Measurements from ENCODE around the gene KIF26B.

The KIF26B gene

DNA sequence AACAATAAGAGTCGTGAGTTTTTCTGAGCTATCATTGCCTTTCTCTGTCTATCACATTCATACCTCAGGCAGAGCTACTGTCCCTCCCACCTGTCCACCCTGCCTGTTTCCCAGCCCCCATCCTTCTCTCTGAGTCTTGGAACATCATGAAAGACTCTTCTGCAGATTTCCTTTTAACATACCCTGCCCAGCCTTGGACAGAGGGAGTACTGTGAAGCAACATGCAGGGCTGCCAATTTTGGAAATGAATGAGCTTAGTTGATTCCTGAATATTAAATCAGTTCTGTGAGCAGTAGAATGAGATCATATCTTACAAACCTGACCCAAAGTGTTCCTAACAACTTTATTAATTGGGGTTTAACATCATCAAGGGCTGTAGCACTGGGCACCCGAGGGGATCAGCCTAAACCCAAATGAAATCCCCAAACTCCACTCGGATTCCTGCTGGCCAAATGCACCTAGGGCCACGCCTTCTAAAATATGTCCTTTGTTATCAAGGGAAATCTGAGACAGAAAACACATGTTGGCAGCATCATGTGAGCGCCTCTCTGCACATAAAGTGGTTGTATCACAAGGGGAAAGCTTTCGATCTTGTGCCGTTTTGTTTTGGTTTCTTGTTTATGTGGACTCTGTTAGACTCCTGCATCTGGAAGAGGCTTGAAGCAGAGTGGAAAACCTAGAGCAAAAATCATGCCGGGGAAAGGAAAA lies 357.6 kb downstream of the KIF26B start:
- DNase-seq (ENCODE audit: low read depth), result no peak

DNA sequence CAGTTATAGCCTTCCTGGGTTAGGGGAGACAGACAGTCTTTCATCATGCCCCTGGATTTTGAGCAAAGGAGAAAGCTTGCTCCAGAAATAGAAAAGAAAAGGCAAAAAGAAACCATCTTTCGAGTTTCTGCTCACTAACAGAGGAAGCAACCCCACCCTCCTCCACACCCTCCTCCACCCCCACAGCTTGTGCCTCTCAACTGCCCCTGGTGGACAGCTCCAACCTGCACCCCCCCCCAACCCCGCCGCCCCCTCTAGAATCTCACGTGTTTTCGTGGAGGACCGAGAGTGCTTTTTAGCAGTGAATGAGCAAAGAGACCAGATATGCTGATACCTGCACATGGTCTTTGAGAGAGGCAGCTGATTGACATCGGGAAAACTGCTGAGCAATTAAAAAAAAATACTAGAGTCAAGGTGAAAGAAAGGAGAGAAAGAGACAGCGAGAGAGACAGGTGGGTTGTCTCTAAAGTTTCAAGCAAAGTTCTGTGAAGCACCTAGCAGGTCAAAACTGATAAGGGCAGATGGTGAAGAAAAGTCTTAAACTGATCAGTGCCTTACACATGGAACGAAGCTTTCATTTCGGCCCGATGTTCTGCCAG lies 358.3 kb downstream of the KIF26B start:
- no peak for DNase-seq (ENCODE audit: low read depth)

DNA sequence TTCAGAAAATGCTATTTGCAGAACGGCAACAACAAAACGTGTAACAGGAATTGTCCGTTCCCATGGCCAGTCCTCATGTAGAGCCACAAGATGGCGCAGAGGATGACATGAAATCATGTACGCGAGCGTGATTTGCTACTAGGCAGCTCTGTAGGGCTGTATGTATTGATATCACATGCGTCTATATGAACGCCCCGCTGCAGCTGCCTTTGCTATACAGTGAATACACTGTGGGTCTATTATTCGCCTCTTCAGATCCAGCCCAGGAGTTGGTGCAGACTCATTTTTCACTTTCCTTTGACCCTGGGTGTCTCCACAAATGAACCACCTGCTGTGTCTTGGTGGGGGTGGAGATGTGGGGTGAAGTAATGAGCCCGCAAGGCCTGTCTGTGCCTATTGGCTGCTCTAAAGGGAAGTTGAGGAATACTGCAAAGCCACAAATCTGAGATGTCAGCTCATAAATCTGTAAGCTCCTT lies 361.5 kb downstream of the KIF26B start:
- peak; percentile 12 for DNase-seq (ENCODE audit: low read depth)

DNA sequence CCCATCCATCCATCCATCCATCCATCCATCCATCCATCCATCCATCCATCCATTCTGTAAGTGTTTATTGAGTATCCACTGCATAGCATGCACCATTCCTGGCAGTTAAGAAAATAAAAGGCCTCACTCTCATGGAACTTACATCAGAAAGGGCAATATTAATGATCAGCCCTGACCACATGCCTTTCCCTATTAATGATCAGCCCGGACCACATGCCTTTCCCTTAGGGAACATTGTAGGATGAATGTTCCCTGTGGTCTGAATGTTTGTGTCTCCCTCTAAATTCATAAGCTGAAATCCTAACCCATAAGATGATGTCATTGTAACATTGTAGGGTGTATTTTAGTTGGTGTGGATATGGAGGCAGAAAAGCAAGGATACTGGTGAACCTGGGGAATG lies 365.8 kb downstream of the KIF26B start:
- DNase-seq (ENCODE audit: low read depth), result no peak

DNA sequence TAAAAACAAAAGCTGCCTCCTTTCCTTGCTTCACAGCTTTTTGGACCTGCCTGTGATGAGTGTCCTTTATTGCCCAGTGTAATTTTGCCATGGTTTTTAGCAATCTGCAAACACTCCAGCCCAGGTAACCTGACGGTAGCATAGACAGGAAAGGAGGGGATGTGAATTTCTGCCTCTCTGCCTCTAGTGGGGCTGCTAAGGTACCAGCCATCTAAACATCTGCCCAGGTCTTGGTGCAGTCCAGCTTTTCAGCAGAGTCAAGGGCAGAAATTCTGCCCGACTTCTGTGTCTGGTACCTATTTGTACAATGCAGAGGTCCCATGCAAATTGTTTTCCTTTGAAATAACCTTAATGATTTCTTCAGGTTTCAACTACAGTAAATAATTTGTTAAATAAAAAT lies 371.4 kb downstream of the KIF26B start:
- DNase-seq (ENCODE audit: low read depth), result no peak

DNA sequence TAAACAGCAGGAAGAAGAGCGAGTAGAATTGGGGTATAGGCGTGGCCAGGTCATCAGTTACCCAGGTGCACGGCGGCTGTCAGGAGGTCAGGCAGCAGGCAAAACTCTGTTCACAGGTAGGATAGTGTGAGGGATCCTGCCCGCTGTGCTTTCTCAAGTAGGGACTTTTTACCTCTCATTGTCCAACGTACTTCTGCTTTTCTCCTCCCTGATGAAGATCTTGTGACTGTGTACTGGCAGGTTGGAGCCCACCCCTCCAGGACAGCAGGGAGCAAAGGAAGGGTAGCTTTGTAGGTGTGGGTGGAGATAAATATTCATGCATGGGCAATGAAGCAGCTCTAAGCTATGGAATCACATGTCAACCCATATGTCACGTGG lies 373.5 kb downstream of the KIF26B start:
- DNase-seq (ENCODE audit: low read depth), result no peak

DNA sequence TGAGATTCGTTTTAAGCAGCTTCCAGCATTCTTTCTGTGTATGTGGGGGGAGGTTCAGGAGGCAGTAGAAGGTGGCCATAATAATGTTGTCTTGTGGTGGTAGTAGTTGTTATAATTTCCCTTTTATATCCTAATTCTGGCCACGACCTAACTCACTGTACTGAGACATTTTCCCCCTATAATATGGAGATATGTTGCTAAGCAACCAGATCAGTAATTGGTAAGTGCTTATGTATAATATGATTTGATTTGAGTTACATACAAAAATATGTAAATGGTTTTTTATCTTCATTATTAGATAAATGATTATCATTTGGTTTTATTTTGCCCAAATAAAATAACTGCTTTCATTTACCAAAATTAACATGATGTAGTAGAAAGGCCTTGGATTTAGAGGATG lies 376.2 kb downstream of the KIF26B start:
- DNase-seq (ENCODE audit: low read depth), result no peak

DNA sequence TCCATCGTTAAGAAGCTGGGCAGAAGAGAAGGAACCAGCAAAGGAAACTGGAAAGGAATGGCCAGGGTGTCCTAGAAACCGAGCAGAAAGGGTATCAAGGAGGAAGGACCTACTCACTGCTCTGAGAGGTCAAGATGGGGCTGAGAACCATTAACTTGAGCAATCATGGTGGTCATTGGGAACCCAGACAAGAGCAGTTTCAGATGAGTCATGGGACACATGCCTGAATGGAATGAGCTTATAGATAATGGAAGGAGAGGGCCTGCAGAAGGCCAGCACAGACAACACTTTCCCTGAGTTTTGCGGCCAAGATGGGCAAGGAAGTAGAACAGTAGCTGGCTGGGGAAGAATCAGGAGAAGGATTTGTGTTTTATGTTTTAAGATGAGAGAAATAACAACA lies 383.2 kb downstream of the KIF26B start:
- DNase-seq (ENCODE audit: low read depth), result no peak

DNA sequence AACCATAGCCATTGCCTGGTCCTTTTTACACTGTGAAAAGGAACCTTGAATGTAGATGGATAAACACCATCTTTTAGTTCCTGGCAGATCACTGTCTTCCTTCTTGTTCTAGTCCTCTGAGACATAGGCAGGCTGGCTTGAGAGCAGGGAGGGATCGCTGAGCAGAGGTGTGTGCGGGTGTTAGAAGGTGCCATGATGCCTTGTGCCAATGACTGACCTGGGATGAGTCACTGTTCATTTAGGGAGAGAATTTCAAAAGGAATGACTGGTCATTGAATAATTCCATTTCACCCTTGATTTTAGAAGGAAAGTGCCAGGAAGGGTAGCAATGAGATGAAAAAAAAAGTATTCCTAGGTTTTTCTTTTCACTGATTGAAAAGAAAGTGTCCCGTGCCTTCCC lies 383.9 kb downstream of the KIF26B start:
- no peak for DNase-seq (ENCODE audit: low read depth)

DNA sequence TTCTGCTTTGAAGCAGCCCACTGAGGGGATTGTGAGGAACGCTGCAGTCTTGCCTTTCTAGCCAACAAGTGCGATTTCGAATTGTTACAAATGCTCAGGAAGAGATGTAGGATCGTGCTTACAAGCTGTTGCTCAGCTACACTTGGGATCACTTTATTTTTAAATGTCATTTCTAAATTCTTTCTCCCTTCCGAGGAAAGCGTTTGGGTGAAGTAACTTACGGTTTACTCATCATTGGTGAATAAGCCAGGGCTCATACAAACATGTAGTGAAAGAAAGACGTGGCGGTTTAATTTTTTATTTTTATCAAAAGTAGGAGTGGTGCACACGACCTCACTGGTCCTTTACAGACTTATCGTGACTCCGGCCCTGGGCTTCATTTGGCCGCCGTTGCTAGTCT lies 386.6 kb downstream of the KIF26B start:
- DNase-seq (ENCODE audit: low read depth), result no peak

DNA sequence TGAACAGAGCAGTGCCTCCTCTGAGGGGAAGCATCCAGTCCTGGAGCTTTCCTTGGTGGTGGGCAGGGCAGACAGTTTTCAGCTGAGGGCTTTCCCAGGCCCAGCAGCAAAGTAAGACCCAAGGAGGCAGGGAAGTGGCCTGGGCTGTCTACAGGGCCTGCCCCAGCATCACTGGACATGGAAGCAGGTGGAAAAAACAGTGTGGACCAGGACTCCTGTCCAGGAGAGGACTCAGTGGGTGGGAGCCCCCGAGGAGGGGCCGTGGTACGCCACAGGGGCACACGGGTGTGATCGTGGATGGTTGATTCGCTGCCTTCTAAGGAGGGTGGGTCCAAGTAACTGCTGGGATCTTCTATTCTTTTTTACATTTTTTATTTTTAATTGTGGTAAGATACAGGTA lies 387.6 kb downstream of the KIF26B start:
- DNase-seq (ENCODE audit: low read depth), result no peak

DNA sequence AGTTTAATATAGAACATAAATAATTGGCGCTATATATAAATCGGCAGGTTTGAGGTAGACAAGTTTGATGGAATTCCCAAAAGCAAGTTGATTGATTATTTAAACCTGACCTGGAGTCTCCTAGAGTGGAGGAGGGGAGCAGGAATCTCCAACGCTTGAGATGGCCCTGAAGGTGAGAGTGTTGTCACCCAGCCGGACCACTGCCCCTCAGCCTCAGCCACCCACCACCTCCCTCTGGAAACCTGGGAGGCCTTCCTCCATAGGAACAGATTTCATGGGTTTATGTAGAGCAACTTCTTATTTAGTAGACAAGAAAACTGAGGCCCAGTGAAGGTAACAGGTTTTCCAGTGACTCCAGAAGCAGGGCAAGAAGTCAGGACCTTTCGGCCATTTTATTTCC lies 389.5 kb downstream of the KIF26B start:
- no peak for DNase-seq (ENCODE audit: low read depth)

DNA sequence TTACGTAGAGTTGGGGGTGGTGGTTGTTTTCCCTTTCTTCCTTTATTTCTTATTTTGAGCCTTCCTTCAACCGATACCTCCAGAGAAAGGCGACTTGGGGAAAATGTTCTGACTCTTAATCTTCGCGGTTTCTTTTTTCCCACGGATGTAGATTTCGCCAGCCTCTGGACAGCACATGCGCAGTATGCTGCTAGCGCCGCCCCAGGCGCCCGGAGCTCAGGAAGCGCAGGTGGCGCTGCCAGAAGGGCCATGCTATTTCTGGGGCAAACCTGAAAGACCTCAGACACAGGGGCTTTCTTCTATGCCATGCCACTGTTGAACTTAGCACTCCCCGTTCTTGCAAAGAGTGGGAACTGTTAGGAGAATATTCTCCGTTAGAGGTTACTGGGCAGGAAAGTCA lies 392.1 kb downstream of the KIF26B start:
- no peak for DNase-seq (ENCODE audit: low read depth)

DNA sequence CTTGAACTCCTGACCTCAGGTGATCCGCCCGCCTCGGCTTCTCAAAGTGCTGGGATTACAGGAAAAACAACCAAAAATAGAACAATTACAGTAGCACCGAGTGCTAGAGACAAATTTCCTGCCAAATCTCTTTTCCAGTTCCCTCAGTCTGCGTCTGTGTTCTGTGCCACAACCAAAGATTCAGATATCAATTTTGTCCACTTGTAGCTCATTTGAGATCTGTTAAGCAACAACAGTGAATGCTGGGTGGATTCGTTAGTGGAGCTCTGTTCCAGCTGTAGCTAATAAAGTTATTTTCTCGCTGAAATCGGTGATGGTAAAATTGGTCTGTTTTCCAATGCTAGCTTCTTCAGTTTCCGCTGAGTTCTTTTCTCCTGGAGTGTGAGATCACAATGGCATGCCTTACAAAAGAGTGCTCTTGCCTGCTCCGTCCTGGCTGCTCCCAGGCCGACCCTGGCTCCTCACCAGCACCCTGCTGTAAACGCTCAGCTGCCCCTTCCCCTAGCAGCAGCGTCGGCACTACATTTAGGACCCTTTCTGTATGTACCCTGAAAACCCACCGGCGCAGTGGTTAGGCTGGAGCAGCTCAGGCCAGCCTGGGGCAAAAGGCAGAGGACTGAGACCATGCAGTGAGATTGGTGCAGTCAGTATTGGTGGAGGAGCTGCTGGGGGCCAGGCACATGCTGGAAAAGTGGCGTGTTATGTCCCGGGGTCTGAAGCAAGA lies 395.4 kb downstream of the KIF26B start:
- DNase-seq (ENCODE audit: low read depth), result no peak

DNA sequence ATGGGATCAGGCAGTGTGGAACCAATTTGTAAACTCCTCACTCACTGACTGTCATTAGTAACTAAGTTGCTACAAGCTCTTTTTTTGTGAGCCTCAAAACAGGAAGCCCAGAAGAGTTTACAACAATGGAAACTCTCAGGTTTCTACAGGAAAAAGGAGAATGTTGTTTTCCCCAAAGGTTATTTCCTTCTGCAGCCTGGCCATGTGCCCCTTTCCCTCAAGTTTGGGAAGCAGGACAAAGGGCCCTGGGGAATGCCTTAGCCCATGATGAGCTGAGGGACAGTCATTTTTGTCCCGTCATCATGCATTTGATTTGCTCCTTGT lies 395.9 kb downstream of the KIF26B start:
- DNase-seq (ENCODE audit: low read depth), result no peak

DNA sequence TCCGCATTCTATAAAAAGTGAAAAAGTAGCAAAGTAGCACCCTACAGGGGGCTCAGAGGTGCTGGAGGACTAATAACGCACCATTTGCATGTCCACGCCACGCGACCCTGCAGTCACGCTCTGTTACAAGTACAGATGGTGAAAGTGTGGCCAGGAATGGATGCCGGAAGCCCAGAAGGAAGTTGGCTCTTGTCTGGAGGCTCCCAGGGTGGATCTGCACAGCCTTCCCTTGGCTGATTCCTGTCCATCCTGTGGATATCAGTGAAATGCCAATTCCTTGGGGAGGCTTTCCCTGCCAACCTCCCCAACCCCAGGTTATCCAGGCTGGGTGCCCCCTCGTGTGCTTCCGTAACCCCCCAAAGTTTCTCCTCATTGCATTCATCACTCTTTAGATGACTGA lies 396.8 kb downstream of the KIF26B start:
- DNase-seq (ENCODE audit: low read depth), result no peak

DNA sequence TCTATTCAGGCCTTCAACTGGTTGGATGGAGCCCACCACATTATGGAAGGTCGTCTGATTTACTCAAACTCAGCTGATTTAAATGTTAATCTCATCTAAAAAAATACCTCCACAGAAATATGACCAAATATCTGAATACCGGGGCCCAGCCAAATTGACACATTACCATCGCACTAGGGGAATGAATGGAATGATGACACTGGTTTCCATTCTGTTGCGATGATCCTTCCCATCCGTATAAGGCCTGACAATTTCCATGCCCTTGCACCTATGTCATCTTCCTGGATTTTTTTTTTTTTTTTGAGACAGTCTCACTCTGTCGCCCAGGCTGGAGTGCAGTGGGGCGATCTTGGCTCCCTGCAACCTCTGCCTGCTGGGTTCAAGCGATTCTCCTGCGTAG lies 397.5 kb downstream of the KIF26B start:
- no peak for DNase-seq (ENCODE audit: low read depth)

DNA sequence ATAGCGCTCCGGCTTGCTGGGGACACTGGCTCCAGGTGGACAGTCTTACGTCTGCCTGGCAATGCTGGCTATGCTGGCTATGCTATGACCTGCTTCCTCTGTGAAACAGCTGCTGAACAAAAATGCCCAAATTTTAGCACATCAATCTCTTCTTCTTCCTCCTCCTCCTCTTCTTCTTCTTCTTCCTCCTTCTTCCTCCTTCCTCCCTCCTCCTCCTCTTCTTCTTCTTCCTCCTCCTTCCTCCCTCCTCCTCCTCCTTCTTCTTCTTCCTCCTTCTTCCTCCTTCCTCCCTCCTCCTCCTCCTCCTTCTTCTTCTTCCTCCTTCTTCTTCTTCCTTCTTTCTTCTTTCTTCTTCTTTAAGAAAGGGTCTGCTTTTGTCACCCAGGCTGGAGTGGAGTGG lies 401.3 kb downstream of the KIF26B start:
- DNase-seq (ENCODE audit: low read depth), result no peak

DNA sequence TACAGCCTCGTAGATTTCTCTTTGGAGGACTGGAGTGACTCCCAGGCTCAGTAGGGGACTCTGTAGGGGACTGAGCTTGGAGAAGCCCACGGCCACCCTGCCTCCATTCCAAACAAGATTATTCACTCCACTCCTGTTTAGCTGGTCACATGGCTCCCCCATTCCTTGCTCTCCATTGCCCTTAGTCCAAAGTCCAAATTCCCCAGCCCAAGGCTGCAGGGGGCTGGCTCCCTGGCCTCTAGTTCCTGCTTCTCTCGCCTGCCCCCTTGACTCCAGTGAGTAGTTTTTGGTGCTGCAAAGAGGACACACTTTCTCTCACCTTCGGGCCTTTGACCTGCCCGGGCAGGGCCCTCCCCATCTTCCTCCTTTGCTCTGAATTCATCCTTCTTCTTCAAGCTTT lies 403.3 kb downstream of the KIF26B start:
- DNase-seq (ENCODE audit: low read depth), result no peak

DNA sequence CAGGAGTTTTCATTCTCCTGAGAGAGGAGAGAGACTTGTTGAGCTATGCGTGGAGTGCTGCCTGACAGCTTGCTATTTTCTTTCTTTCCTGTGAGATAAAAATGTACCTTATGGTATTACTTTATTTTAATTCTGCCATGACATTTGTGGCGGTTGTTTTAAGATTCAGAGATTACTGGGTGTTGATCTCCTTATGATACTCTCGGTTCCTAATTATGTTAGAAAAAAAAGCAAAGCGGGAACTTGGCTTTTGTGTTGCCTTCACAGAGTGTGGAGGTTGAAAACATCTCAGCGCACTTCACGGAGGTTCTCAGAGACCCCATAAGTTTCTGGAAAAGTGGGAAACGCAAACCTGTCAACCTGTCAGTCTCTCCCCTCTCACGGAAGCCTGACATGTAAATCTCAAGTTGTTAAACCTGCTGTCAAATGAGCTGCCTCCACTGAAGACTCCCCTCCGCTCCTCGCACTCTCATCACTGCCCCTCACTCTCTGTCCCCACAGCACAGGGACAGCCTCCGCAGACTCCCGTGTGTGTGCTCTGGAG lies 405.6 kb downstream of the KIF26B start:
- no peak for DNase-seq (ENCODE audit: low read depth)

DNA sequence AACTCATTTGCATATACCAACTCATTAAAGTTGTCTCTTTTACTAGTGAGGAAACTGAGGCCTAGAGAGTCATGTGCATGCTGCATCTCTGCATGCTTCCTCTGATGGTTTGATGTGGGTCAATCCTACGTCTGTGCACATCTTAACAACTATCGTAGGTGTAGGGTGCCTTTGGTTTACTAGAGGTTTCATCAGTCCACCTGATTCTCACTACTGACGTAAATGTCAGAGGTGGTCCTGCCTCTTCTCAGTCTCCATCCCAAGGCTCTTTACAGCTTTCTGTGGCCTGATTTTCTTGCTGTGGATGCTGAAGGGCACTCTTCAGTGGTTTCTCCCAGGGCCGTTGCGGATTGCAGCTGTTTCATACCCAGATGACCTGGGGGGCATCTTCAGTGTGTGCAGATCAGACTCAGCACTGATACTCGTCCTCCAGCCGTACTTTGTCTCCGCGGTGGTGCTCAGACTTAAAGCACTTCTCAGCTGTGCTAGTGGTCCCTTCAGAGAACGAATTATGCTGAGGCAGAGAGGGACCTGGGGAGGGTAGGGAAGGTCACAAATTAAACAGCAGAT lies 407.0 kb downstream of the KIF26B start:
- DNase-seq (ENCODE audit: low read depth), result no peak

DNA sequence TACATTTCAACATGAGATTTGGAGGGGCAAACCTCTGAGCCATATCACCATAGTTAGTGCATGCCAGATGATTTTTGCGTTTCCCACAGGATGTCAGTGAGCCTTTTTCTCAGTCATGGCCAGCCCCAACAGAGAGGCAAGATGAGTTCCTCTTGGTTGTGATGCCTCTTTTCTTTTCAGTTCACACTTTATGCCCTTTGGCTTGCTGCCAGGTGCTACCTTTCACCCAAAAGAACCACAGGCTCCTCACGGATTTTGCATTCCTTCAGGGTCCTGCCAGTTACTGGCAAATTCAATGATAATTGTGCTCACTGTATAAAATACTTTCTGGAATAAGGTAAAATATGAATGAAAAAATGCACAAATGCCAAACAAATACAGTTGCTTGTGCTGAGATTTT lies 411.3 kb downstream of the KIF26B start:
- no peak for DNase-seq (ENCODE audit: low read depth)

DNA sequence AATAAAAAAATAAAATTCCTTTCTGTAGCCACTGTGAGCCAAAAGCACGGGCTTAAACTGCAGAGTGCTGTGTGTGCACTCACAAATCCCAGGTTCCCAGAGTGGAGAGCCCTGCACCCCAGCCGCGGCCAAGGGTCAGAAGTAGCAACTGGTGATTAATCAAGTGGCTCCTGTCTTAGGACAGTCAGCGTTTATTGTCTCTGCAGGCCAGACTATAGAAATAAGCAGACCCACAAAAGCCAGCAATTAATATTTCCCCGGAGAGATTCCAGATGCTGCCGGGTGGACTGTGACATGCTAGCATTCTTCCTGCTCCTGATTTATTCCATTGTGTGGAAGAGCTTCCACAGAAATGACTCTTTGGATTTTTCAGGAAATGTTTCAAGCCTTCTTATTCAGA lies 412.2 kb downstream of the KIF26B start:
- no peak for DNase-seq (ENCODE audit: low read depth)

Measured in HS-27A (cell line).